GM23338 (cell line): Measurements from ENCODE around the gene ZC3H6. TPM values are rescaled to one million over a fixed set of nuclear protein-coding genes. Genes with fewer than 3 reads are reported as not detected.

Experiments
- ATAC-seq: fragments of 200-7000 bp; cut with Tn5 transposase; 3 replicates; pipeline ENCODE4 v1.9.1; 2020
- DNase-seq: peaks from one replicate; pipeline ENCODE4 v3.0.0-alpha.2; 2015; ENCODE audit warnings: low spot score
- H2AFZ ChIP-seq: fragments of 200-600 bp; sonication (generic); 2 replicates; pipeline ENCODE4 v1.8.0; 2016; ENCODE audit warnings: antibody characterized with exemption, mild to moderate bottlenecking, moderate library complexity
- H3F3A ChIP-seq: fragments of 200-600 bp; sonication (generic); replicated peaks from 2 replicates; pipeline ENCODE4 v1.8.0; 2017; ENCODE audit warnings: antibody characterized with exemption, mixed run types, low read depth
- H3K27ac ChIP-seq: fragments of 200-600 bp; sonication (generic); 2 replicates; pipeline ENCODE4 v1.6.1; 2016; ENCODE audit warnings: low read depth
- H3K27me3 ChIP-seq: fragments of 200-600 bp; sonication (generic); 2 replicates; pipeline ENCODE4 v1.8.0; 2016; ENCODE audit warnings: mild to moderate bottlenecking, mixed run types, moderate library complexity; ENCODE audit not compliant: insufficient read depth
- H3K36me3 ChIP-seq: fragments of 200-600 bp; sonication (generic); 2 replicates; pipeline ENCODE4 v1.8.0; 2016; ENCODE audit warnings: mild to moderate bottlenecking; ENCODE audit not compliant: insufficient read depth
- H3K4me1 ChIP-seq: fragments of 200-600 bp; sonication (generic); 2 replicates; pipeline ENCODE4 v1.8.0; 2016; ENCODE audit warnings: mild to moderate bottlenecking, moderate library complexity; ENCODE audit not compliant: insufficient read depth
- H3K4me2 ChIP-seq: fragments of 200-600 bp; sonication (generic); 2 replicates; pipeline ENCODE4 v1.7.1; 2017; ENCODE audit warnings: mixed run types
- H3K4me3 ChIP-seq: fragments of 200-600 bp; sonication (generic); 2 replicates; pipeline ENCODE4 v1.6.1; 2016; ENCODE audit warnings: mixed run types
- H3K79me2 ChIP-seq: fragments of 200-600 bp; sonication (generic); replicated peaks from 2 replicates; pipeline ENCODE4 v1.8.0; 2017; ENCODE audit warnings: mild to moderate bottlenecking; ENCODE audit not compliant: insufficient read depth
- H3K9me2 ChIP-seq: fragments of 200-600 bp; sonication (generic); 2 replicates; pipeline ENCODE4 v1.8.0; 2017; ENCODE audit not compliant: insufficient read depth
- H4K20me1 ChIP-seq: fragments of 200-600 bp; sonication (generic); replicated peaks from 2 replicates; pipeline ENCODE4 v1.8.0; 2017; ENCODE audit warnings: mild to moderate bottlenecking; ENCODE audit not compliant: insufficient read depth
- H3K27ac Mint-ChIP-seq: 2 replicates; pipeline ENCODE4 v1.8.0; 2020; ENCODE audit warnings: inconsistent platforms, mild to moderate bottlenecking, moderate library complexity, mixed read lengths
- H3K27me3 Mint-ChIP-seq: 3 replicates; pipeline ENCODE4 v1.8.0; 2022; ENCODE audit warnings: low read depth, mild to moderate bottlenecking, moderate library complexity, mixed read lengths, inconsistent platforms; ENCODE audit not compliant: insufficient read depth, poor library complexity
- H3K36me3 Mint-ChIP-seq: 3 replicates; pipeline ENCODE4 v1.8.0; 2021; ENCODE audit warnings: low read depth, mild to moderate bottlenecking, inconsistent platforms, moderate library complexity, mixed read lengths
- H3K4me1 Mint-ChIP-seq: 3 replicates; pipeline ENCODE4 v1.8.0; 2020; ENCODE audit warnings: mild to moderate bottlenecking, inconsistent platforms, mixed read lengths
- H3K4me3 Mint-ChIP-seq: 3 replicates; pipeline ENCODE4 v1.8.0; 2021; ENCODE audit warnings: moderate library complexity, mild to moderate bottlenecking, inconsistent platforms, mixed read lengths
- H3K9me3 Mint-ChIP-seq: 3 replicates; pipeline ENCODE4 v1.8.0; 2020; ENCODE audit warnings: moderate library complexity, mild to moderate bottlenecking, inconsistent platforms, mixed read lengths
- CREB1 ChIP-seq: fragments of 250-450 bp; sonication (Bioruptor Pico); IDR thresholded peaks from 2 replicates; pipeline ENCODE4 v1.5.0; 2020; ENCODE audit warnings: low read depth, mild to moderate bottlenecking, moderate library complexity
- CTCF ChIP-seq, 2 experiments: fragments of 200-600 bp in 1 of 2; sonication (generic) in 1 of 2; conservative IDR thresholded peaks; 2 replicates each; pipeline versions ENCODE4 v1.5.1 to v1.6.1; 2016 to 2017; ENCODE audit warnings: antibody characterized with exemption in 2 of 2, low read depth in 2 of 2, mild to moderate bottlenecking in 2 of 2, moderate library complexity in 1 of 2
- EZH2 ChIP-seq: fragments of 200-600 bp; sonication (generic); IDR thresholded peaks from one replicate; pipeline ENCODE4 v1.8.0; 2017; ENCODE audit warnings: antibody characterized with exemption, mild to moderate bottlenecking, low read depth; ENCODE audit not compliant: unreplicated experiment
- EZH2phosphoT487 ChIP-seq: fragments of 200-600 bp; sonication (generic); IDR thresholded peaks from one replicate; pipeline ENCODE4 v1.8.1; 2018; ENCODE audit warnings: antibody characterized with exemption; ENCODE audit not compliant: unreplicated experiment
- JUNB ChIP-seq: IDR thresholded peaks from one replicate; pipeline ENCODE4 v1.6.1; 2016; ENCODE audit warnings: antibody characterized with exemption; ENCODE audit not compliant: unreplicated experiment
- NANOG ChIP-seq: IDR thresholded peaks from 2 replicates; pipeline ENCODE4 v1.6.1; 2016; ENCODE audit warnings: antibody characterized with exemption, borderline replicate concordance
- POLR2AphosphoS5 ChIP-seq: IDR thresholded peaks from 2 replicates; pipeline ENCODE4 v1.6.1; 2016; ENCODE audit warnings: antibody characterized with exemption, low read depth
- STAT1 ChIP-seq: IDR thresholded peaks from one replicate; pipeline ENCODE4 v1.6.1; 2016; ENCODE audit warnings: antibody characterized with exemption; ENCODE audit not compliant: unreplicated experiment
- ZNF114 ChIP-seq: fragments of 250-450 bp; sonication (Bioruptor Pico); IDR thresholded peaks from 2 replicates; pipeline ENCODE4 v1.5.0; 2020; ENCODE audit warnings: mild to moderate bottlenecking, moderate library complexity
- ZNF331 ChIP-seq: fragments of 250-450 bp; sonication (Bioruptor Pico); IDR thresholded peaks from 2 replicates; pipeline ENCODE4 v1.5.0; 2020; ENCODE audit warnings: low read depth, mild to moderate bottlenecking, moderate library complexity
- ZNF462 ChIP-seq: fragments of 250-450 bp; sonication (Bioruptor Pico); IDR thresholded peaks from 2 replicates; pipeline ENCODE4 v1.5.0; 2020; ENCODE audit warnings: mild to moderate bottlenecking, moderate library complexity
- polyA plus RNA-seq: library from polyadenylated mRNA; unstranded; fragments of >200 nt; fragmentation: Nextera tagmentation; extraction: Ambion mirVana; gene quantifications from 2 replicates; pipeline ENCODE4 v1.2.1, GENCODE V29; 2016
- total RNA-seq: library from RNA; depleted of rRNA; stranded (reverse); fragments of >200 nt; shearing (Covaris generic); gene quantifications from 2 replicates; pipeline ENCODE4 v1.2.3, GENCODE V29; 2014
- TF ChIP-seq, protein P1 (sequence below): IDR thresholded peaks from 2 replicates; pipeline ENCODE4 v1.6.1; 2016; ENCODE audit warnings: antibody characterized with exemption

The ZC3H6 gene
- total and polyA plus RNA-seq, 2 experiments from 2014 or later = 4.9 to 8.0 TPM

DNA sequence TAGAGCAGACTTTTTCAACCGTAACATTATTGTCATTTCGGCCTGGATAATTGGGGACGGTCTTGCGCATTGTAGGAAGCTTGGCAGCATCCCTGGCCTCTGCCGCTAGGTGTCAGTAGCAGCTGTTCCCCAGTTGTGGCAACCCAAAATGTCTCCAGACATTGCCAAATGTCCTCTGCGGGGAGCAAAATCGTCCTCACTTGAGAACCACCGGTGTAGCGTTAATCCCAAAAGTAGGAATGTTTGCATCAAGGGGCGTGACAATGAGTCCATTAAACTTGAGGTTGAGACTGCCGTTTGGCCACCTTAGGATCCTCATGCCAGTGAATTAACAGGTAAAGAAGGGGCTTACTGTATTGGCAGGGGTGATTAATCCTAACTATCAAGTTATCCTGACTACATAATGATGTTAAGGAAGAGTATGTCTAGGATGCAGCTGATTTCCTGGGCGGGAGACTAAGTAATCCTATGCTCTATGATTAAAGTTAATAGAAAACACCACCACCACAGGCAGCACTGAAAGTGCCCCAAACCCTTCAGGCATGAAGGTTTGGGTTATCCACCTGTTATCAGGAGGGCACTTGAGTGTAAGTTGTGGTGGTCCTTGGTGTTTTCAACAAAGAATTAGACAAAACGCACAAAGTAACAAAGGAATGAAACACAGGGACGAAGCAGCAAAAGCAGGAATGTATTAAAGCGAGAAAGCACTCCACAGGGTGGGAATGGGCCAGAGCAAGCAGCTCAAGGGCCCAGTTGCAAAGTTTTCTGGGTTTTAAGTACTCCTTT, 15.7 kb upstream of the ZC3H6 start:
- peak overlapping the region; percentile 53 for H3K4me3 Mint-ChIP-seq
- TF ChIP-seq CTCF (conservative IDR thresholded peaks at IDR 0.05; ENCODE audit: low read depth in 2 of 2) (peak; percentile 90 to 95), ZNF114 (CRISPR knock-in tag) (no peak)
- peaks cover 13% of the 10 kb centered on the region for H3K4me1 ChIP-seq
- no peaks in the 10 kb centered on the region for H3F3A ChIP-seq
- H3K36me3 ChIP-seq = no peaks in the 10 kb centered on the region
- H3K27ac Mint-ChIP-seq = no peak overlapping the region
- peaks cover 12% of the 10 kb centered on the region for H3K4me1 Mint-ChIP-seq
- ATAC-seq (peak; percentile 66), DNase-seq (peak; percentile 90)
- 0 out of 2 replicates have a peak, but pooled peaks cover 9% of the 10 kb centered on the region for H3K9me2 ChIP-seq
- H3K79me2 ChIP-seq = no peaks in the 10 kb centered on the region
- H3K27ac ChIP-seq = no peak overlapping the region
- H4K20me1 ChIP-seq = no peaks in the 10 kb centered on the region
- H3K27me3 ChIP-seq = no peaks in the 10 kb centered on the region
- peak overlapping the region; percentile 16; the same call in 1 of the 2 replicates for H3K4me3 ChIP-seq
- H2AFZ ChIP-seq = peak overlapping the region; percentile 83
- H3K27me3 Mint-ChIP-seq = no peaks in the 10 kb centered on the region
- H3K9me3 Mint-ChIP-seq = peaks cover 18% of the 10 kb centered on the region
- peaks cover 5% of the 10 kb centered on the region; the same call in 2 of the 3 replicates for H3K36me3 Mint-ChIP-seq
- peak overlapping the region; percentile 56 for H3K4me2 ChIP-seq

- Histone ChIP-seq H4K20me1 (no peaks in the 10 kb centered on the region), H3K4me1 (peaks cover 13% of the 10 kb centered on the region), H3K36me3 (no peaks in the 10 kb centered on the region), H3K4me2 (peak overlapping the region; percentile 56), H3K27ac (no peak overlapping the region), H3K4me3 (no peak overlapping the region), H3K79me2 (no peaks in the 10 kb centered on the region), H3K9me2 (0 out of 2 replicates have a peak, but pooled peaks cover 9% of the 10 kb centered on the region), H3F3A (no peaks in the 10 kb centered on the region), H3K27me3 (no peaks in the 10 kb centered on the region), H2AFZ (peak overlapping the region; percentile 83)
- Mint-ChIP-seq H3K4me3 (no peak overlapping the region), H3K36me3 (peaks cover 5% of the 10 kb centered on the region; the same call in 2 of the 3 replicates), H3K9me3 (peaks cover 18% of the 10 kb centered on the region), H3K27me3 (no peaks in the 10 kb centered on the region), H3K4me1 (peaks cover 12% of the 10 kb centered on the region), H3K27ac (no peak overlapping the region)
- ATAC-seq = peak; percentile 45
- no peak for DNase-seq
- TF ChIP-seq NANOG (no peak), CREB1 (CRISPR knock-in tag) (no peak), ZNF462 (CRISPR knock-in tag) (no peak), ZNF331 (CRISPR knock-in tag) (no peak), STAT1 (no peak), EZH2phosphoT487 (no peak), EZH2 (no peak), POLR2AphosphoS5 (no peak), JUNB (no peak)
- TF ChIP-seq, protein P1, sequence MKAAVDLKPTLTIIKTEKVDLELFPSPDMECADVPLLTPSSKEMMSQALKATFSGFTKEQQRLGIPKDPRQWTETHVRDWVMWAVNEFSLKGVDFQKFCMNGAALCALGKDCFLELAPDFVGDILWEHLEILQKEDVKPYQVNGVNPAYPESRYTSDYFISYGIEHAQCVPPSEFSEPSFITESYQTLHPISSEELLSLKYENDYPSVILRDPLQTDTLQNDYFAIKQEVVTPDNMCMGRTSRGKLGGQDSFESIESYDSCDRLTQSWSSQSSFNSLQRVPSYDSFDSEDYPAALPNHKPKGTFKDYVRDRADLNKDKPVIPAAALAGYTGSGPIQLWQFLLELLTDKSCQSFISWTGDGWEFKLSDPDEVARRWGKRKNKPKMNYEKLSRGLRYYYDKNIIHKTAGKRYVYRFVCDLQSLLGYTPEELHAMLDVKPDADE = no peak
Observed at GRCh38 chr2:112260295-112260625, 15.1 kb upstream of the ZC3H6 start.
